Smooth muscle cell (in vitro differentiated cells): ENCODE measurements around the gene RIN3. TPM values are rescaled to one million over a fixed set of nuclear protein-coding genes. Genes with fewer than 3 reads are reported as not detected.

ENCODE experiments used
- DNase-seq: peaks from one replicate; lab custom pipeline; 2025; ENCODE audit not compliant: unreplicated experiment; lab: John Stamatoyannopoulos, UW
- H2AFZ ChIP-seq: fragments of 200-600 bp; sonication (generic); 2 replicates; pipeline ENCODE4 v1.6.0; 2016; ENCODE audit warnings: antibody characterized with exemption, low read depth, mild to moderate bottlenecking
- H3F3A ChIP-seq: fragments of 200-600 bp; sonication (generic); 2 replicates; pipeline ENCODE4 v1.6.0; 2017; ENCODE audit warnings: antibody characterized with exemption, low read depth
- H3K27ac ChIP-seq: fragments of 200-600 bp; sonication (generic); 2 replicates; pipeline ENCODE4 v1.5.1; 2016; ENCODE audit warnings: low read depth, mild to moderate bottlenecking
- H3K27me3 ChIP-seq: fragments of 200-600 bp; sonication (generic); 2 replicates; pipeline ENCODE4 v1.6.1; 2016; ENCODE audit warnings: low read depth, mild to moderate bottlenecking
- H3K36me3 ChIP-seq: fragments of 200-600 bp; sonication (generic); 2 replicates; pipeline ENCODE4 v1.5.1; 2016; ENCODE audit warnings: low read depth
- H3K4me1 ChIP-seq: fragments of 200-600 bp; sonication (generic); 2 replicates; pipeline ENCODE4 v1.5.1; 2016; ENCODE audit warnings: low read depth
- H3K4me2 ChIP-seq: fragments of 200-600 bp; sonication (generic); 2 replicates; pipeline ENCODE4 v1.6.0; 2016; ENCODE audit warnings: mild to moderate bottlenecking
- H3K4me3 ChIP-seq: fragments of 200-600 bp; sonication (generic); 2 replicates; pipeline ENCODE4 v1.5.1; 2016; ENCODE audit warnings: mild to moderate bottlenecking
- H3K79me2 ChIP-seq: fragments of 200-600 bp; sonication (generic); 2 replicates; pipeline ENCODE4 v1.6.0; 2016; ENCODE audit warnings: low read depth, mild to moderate bottlenecking
- H3K9ac ChIP-seq: fragments of 200-600 bp; sonication (generic); 2 replicates; pipeline ENCODE4 v1.6.0; 2016; ENCODE audit warnings: low read depth
- H3K9me3 ChIP-seq: fragments of 200-600 bp; sonication (generic); replicated peaks from 2 replicates; pipeline ENCODE4 v1.5.1; 2016; ENCODE audit warnings: low read depth
- H4K20me1 ChIP-seq: fragments of 200-600 bp; sonication (generic); 2 replicates; pipeline ENCODE4 v1.6.0; 2016; ENCODE audit warnings: low read depth
- CTCF ChIP-seq: fragments of 200-600 bp; sonication (generic); IDR thresholded peaks from 2 replicates; pipeline ENCODE4 v1.5.1; 2017; ENCODE audit warnings: borderline replicate concordance, mild to moderate bottlenecking, antibody characterized with exemption; ENCODE audit not compliant: insufficient read depth, poor library complexity, severe bottlenecking
- WGBS: methylation state at CpG from one replicate; pipeline ENCODE4 v1.1.7; 2016; ENCODE audit warnings: low lambda C conversion rate; 5-methylcytosine and 5-hydroxymethylcytosine counted together
- polyA plus RNA-seq: library from polyadenylated mRNA; unstranded; fragments of >200 nt; fragmentation: Nextera tagmentation; extraction: Ambion mirVana; gene quantifications from 2 replicates; pipeline ENCODE4 v1.2.1, GENCODE V29; 2016
- total RNA-seq: library from RNA; depleted of rRNA; stranded (reverse); fragments of >200 nt; gene quantifications from 2 replicates; pipeline ENCODE4 v1.2.3, GENCODE V29; 2014

Gene RIN3
- total and polyA plus RNA-seq, 2 experiments from 2014 or later, result 2.7 to 3.8 TPM

DNA sequence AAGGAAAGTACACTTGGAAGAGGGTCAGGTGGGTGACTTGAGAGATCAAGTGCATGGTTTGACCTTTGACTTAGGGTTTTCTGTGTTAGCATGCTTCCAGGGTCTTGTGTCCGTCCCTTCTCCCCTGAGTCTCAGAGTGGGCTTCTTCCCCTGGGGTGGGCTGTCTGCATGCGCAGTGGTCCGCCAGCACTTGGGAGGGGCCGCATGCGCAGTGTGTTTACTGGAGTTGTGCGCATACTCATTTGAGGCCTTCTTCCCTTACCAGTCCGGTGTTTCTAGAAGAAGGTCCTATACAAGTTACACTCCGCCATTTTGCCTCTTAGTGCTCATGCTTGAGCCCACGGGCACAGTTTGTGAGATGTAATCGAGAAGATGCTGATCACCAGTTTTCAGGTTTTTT, 58.5 kb downstream of the RIN3 start:
- H3K9me3 ChIP-seq, result no peaks in the 10 kb centered on the region
- no peak for DNase-seq
- no peaks in the 10 kb centered on the region for H4K20me1 ChIP-seq
- H3K4me1 ChIP-seq, result no peaks in the 10 kb centered on the region
- TF ChIP-seq CTCF, result no peak
- no peaks in the 10 kb centered on the region for H3K36me3 ChIP-seq
- no peak overlapping the region for H3K9ac ChIP-seq
- H3K4me3 ChIP-seq, result no peak overlapping the region
- H3F3A ChIP-seq, result no peaks in the 10 kb centered on the region
- WGBS, result 91% methylated on average over 10 of the region's 10 CpGs
- H3K79me2 ChIP-seq, result no peaks in the 10 kb centered on the region
- H3K4me2 ChIP-seq, result no peak overlapping the region
- no peak overlapping the region for H2AFZ ChIP-seq
- H3K27me3 ChIP-seq, result no peaks in the 10 kb centered on the region
- H3K27ac ChIP-seq, result no peak overlapping the region

GRCh38 chr14:92573761-92574498, 60.3 kb downstream of the RIN3 start:
- TF ChIP-seq CTCF, result no peak
- no peak overlapping the region for H3K4me3 ChIP-seq
- no peaks in the 10 kb centered on the region for H3K27me3 ChIP-seq
- DNase-seq, result no peak
- H3K4me2 ChIP-seq, result no peak overlapping the region
- no peak overlapping the region for H2AFZ ChIP-seq
- no peak overlapping the region for H3K9ac ChIP-seq
- no peaks in the 10 kb centered on the region for H3K79me2 ChIP-seq
- 93% methylated on average over 8 of the region's 8 CpGs for WGBS
- H4K20me1 ChIP-seq, result no peaks in the 10 kb centered on the region
- H3K9me3 ChIP-seq, result no peaks in the 10 kb centered on the region
- no peaks in the 10 kb centered on the region for H3F3A ChIP-seq
- no peaks in the 10 kb centered on the region for H3K36me3 ChIP-seq
- H3K4me1 ChIP-seq, result no peaks in the 10 kb centered on the region
- H3K27ac ChIP-seq, result no peak overlapping the region

GRCh38 chr14:92575061-92575747, 61.6 kb downstream of the RIN3 start:
- no peak overlapping the region for H2AFZ ChIP-seq
- no peaks in the 10 kb centered on the region for H3K36me3 ChIP-seq
- H3F3A ChIP-seq, result no peaks in the 10 kb centered on the region
- H3K27ac ChIP-seq, result no peak overlapping the region
- no peak for TF ChIP-seq CTCF
- no peaks in the 10 kb centered on the region for H3K79me2 ChIP-seq
- no peak overlapping the region for H3K4me2 ChIP-seq
- no peak overlapping the region for H3K4me3 ChIP-seq
- no peaks in the 10 kb centered on the region for H3K27me3 ChIP-seq
- 89% methylated on average over 7 of the region's 7 CpGs for WGBS
- no peaks in the 10 kb centered on the region for H4K20me1 ChIP-seq
- H3K4me1 ChIP-seq, result no peaks in the 10 kb centered on the region
- H3K9ac ChIP-seq, result no peak overlapping the region
- H3K9me3 ChIP-seq, result no peaks in the 10 kb centered on the region
- DNase-seq, result no peak
